H9 (cell line): Measurements from ENCODE around the gene DUSP10. TPM values are rescaled to one million over a fixed set of nuclear protein-coding genes. Genes with fewer than 3 reads are reported as not detected.

Source experiments
- DNase-seq: peaks from one replicate; pipeline ENCODE4 v3.0.0-alpha.2; 2017
- H2AFZ ChIP-seq: one replicate; pipeline ENCODE4 v1.6.1; 2013; ENCODE audit warnings: mild to moderate bottlenecking, low read length, control low read depth, moderate library complexity
- H2AK5ac ChIP-seq: 2 replicates; pipeline ENCODE4 v1.6.1; 2013; ENCODE audit warnings: low read length, control low read depth, mixed read lengths; ENCODE audit not compliant: insufficient read length
- H2BK120ac ChIP-seq: one replicate; pipeline ENCODE4 v1.6.1; 2013; ENCODE audit warnings: low read depth, mild to moderate bottlenecking, low read length, control low read depth, inconsistent platforms; ENCODE audit not compliant: poor library complexity, severe bottlenecking
- H2BK12ac ChIP-seq: 2 replicates; pipeline ENCODE4 v1.6.1; 2013; ENCODE audit warnings: low read length, control low read depth, mixed read lengths, low read depth; ENCODE audit not compliant: insufficient read length
- H2BK15ac ChIP-seq: 2 replicates; pipeline ENCODE4 v1.6.1; 2013; ENCODE audit warnings: low read depth, low read length, control low read depth
- H2BK20ac ChIP-seq: one replicate; pipeline ENCODE4 v1.6.1; 2013; ENCODE audit warnings: low read depth, mild to moderate bottlenecking, low read length, control low read depth, inconsistent platforms; ENCODE audit not compliant: poor library complexity, severe bottlenecking
- H2BK5ac ChIP-seq: 2 replicates; pipeline ENCODE4 v1.6.1; 2013; ENCODE audit warnings: low read length, control low read depth, mixed read lengths; ENCODE audit not compliant: insufficient read length
- H3K14ac ChIP-seq: 2 replicates; pipeline ENCODE4 v1.6.1; 2013; ENCODE audit warnings: low read length, control low read depth; ENCODE audit not compliant: insufficient read depth
- H3K18ac ChIP-seq: 2 replicates; pipeline ENCODE4 v1.6.1; 2013; ENCODE audit warnings: low read depth, mild to moderate bottlenecking, mixed read lengths, low read length, control low read depth; ENCODE audit not compliant: insufficient read length
- H3K23ac ChIP-seq: 2 replicates; pipeline ENCODE4 v1.6.1; 2013; ENCODE audit warnings: low read length, control low read depth, mixed read lengths, low read depth; ENCODE audit not compliant: insufficient read length
- H3K23me2 ChIP-seq: 2 replicates; pipeline ENCODE4 v1.6.1; 2013; ENCODE audit warnings: low read depth, mild to moderate bottlenecking, mixed read lengths, low read length, control low read depth; ENCODE audit not compliant: insufficient read length, poor library complexity, severe bottlenecking
- H3K27ac ChIP-seq: 2 replicates; pipeline ENCODE4 v1.5.1; 2013; ENCODE audit warnings: low read length, control low read depth, mixed read lengths, low read depth; ENCODE audit not compliant: insufficient read length
- H3K27me3 ChIP-seq: 2 replicates; pipeline ENCODE4 v1.6.1; 2013; ENCODE audit warnings: low read length, control low read depth, inconsistent platforms; ENCODE audit not compliant: insufficient read depth
- H3K4ac ChIP-seq: 2 replicates; pipeline ENCODE4 v1.6.1; 2013; ENCODE audit warnings: low read depth, mild to moderate bottlenecking, control low read depth, inconsistent platforms, low read length, moderate library complexity
- H3K4me1 ChIP-seq: 2 replicates; pipeline ENCODE4 v1.6.1; 2013; ENCODE audit warnings: low read length, control low read depth, inconsistent platforms; ENCODE audit not compliant: insufficient read depth
- H3K4me2 ChIP-seq: 2 replicates; pipeline ENCODE4 v1.6.1; 2013; ENCODE audit warnings: low read length, control low read depth, mixed read lengths; ENCODE audit not compliant: insufficient read length, insufficient read depth
- H3K56ac ChIP-seq: 2 replicates; pipeline ENCODE4 v1.6.1; 2013; ENCODE audit warnings: low read depth, mild to moderate bottlenecking, mixed read lengths, low read length, control low read depth; ENCODE audit not compliant: insufficient read length
- H3K79me1 ChIP-seq: 2 replicates; pipeline ENCODE4 v1.6.1; 2013; ENCODE audit warnings: low read depth, mild to moderate bottlenecking, moderate library complexity, low read length, control low read depth, inconsistent platforms; ENCODE audit not compliant: insufficient read depth, poor library complexity, severe bottlenecking
- H3K79me2 ChIP-seq: 2 replicates; pipeline ENCODE4 v1.6.1; 2013; ENCODE audit warnings: low read length, control low read depth, inconsistent platforms; ENCODE audit not compliant: insufficient read depth
- H3K9ac ChIP-seq: 2 replicates; pipeline ENCODE4 v1.6.1; 2013; ENCODE audit warnings: low read length, control low read depth, mixed read lengths; ENCODE audit not compliant: insufficient read length; ENCODE audit errors: extremely low read depth
- H3K9me3 ChIP-seq: one replicate; pipeline ENCODE4 v1.6.1; 2013; ENCODE audit warnings: low read depth, low read length, inconsistent platforms; ENCODE audit not compliant: control insufficient read depth
- H3T11ph ChIP-seq: one replicate; pipeline ENCODE4 v1.6.1; 2013; ENCODE audit warnings: mild to moderate bottlenecking, low read length, control low read depth, inconsistent platforms
- H4K20me1 ChIP-seq: one replicate; pipeline ENCODE4 v1.6.1; 2013; ENCODE audit not compliant: control insufficient read depth, insufficient read length, insufficient read depth
- H4K5ac ChIP-seq: 2 replicates; pipeline ENCODE4 v1.6.1; 2013; ENCODE audit warnings: low read depth, mild to moderate bottlenecking, mixed read lengths, low read length, control low read depth; ENCODE audit not compliant: insufficient read length
- H4K8ac ChIP-seq: replicated peaks from 2 replicates; pipeline ENCODE4 v1.6.1; 2013; ENCODE audit warnings: low read length, control low read depth, mixed read lengths, low read depth; ENCODE audit not compliant: insufficient read length
- H4K91ac ChIP-seq: 2 replicates; pipeline ENCODE4 v1.6.1; 2013; ENCODE audit warnings: low read depth, mild to moderate bottlenecking, moderate library complexity, mixed read lengths, low read length, control low read depth; ENCODE audit not compliant: insufficient read length
- H3K27ac Mint-ChIP-seq, 3 experiments: 2 replicates in 2 of 3; 3 replicates in 1 of 3; pipeline ENCODE4 v1.8.0; 2020 to 2021; ENCODE audit warnings: mixed read lengths in 3 of 3, mild to moderate bottlenecking in 1 of 3, moderate library complexity in 1 of 3
- H3K27me3 Mint-ChIP-seq: 2 replicates; pipeline ENCODE4 v1.8.0; 2021; ENCODE audit warnings: low read depth, mild to moderate bottlenecking, moderate library complexity, mixed read lengths
- H3K36me3 Mint-ChIP-seq, 3 experiments: 2 replicates in 2 of 3; 3 replicates in 1 of 3; pipeline ENCODE4 v1.8.0; 2020 to 2021; ENCODE audit warnings: low read depth in 3 of 3, mixed read lengths in 3 of 3; ENCODE audit not compliant: insufficient read depth in 1 of 3
- H3K4me1 Mint-ChIP-seq, 2 experiments: 2 replicates each; pipeline ENCODE4 v1.8.0; 2020; ENCODE audit warnings: mixed read lengths in 2 of 2
- H3K4me3 Mint-ChIP-seq, 2 experiments: 2 replicates in 1 of 2; 3 replicates in 1 of 2; pipeline ENCODE4 v1.8.0; 2020 to 2021; ENCODE audit warnings: mild to moderate bottlenecking in 2 of 2, mixed read lengths in 2 of 2, moderate library complexity in 1 of 2
- H3K9me3 Mint-ChIP-seq, 2 experiments: 2 replicates in 1 of 2; 3 replicates in 1 of 2; pipeline ENCODE4 v1.8.0; 2020; ENCODE audit warnings: mild to moderate bottlenecking in 2 of 2, mixed read lengths in 2 of 2, moderate library complexity in 1 of 2
- CTCF ChIP-seq: fragments of 200-600 bp; sonication (generic); conservative IDR thresholded peaks from 3 replicates; pipeline ENCODE4 v1.8.0; 2021; ENCODE audit warnings: antibody characterized with exemption, mild to moderate bottlenecking
- WGBS: extraction: QIAGEN DNeasy Blood & Tissue Kit; methylation state at CpG from one replicate; pipeline ENCODE4 v1.1.7; 2013; ENCODE audit warnings: missing lambda C conversion rate, low lambda C conversion rate, mixed read lengths; ENCODE audit not compliant: insufficient read length; ENCODE audit errors: extremely low coverage; 5-methylcytosine and 5-hydroxymethylcytosine counted together
- total RNA-seq: library from RNA; stranded (reverse); gene quantifications from 2 replicates; pipeline ENCODE4 v1.2.1, GENCODE V29; 2021

Gene DUSP10
- total RNA-seq, 1 experiment from 2014 or later, result 2.0 TPM

GRCh38 chr1:221761354-221762002 lies 19.6 kb upstream of the DUSP10 start:
- H3K23me2 ChIP-seq, result no peaks in the 10 kb centered on the region
- Mint-ChIP-seq H3K4me3 (no peak overlapping the region), H3K36me3 (no peaks in the 10 kb centered on the region), H3K9me3 (no peaks in the 10 kb centered on the region), H3K4me1 (no peaks in the 10 kb centered on the region), H3K27ac (peak overlapping the region in 1 of 3 experiments; percentile 65; a peak in 1 of 7 replicates), H3K27me3 (no peaks in the 10 kb centered on the region)
- no peak overlapping the region for H3T11ph ChIP-seq
- no peak overlapping the region for H3K56ac ChIP-seq
- H3K18ac ChIP-seq, result no peak overlapping the region
- no peak overlapping the region for H3K4me2 ChIP-seq
- H3K9ac ChIP-seq, result no peak overlapping the region
- no peak overlapping the region for H2BK12ac ChIP-seq
- H3K23ac ChIP-seq, result no peak overlapping the region
- no peak overlapping the region for H2BK15ac ChIP-seq
- H4K5ac ChIP-seq, result no peak overlapping the region
- no peak for TF ChIP-seq CTCF
- H3K9me3 ChIP-seq, result no peaks in the 10 kb centered on the region
- no peaks in the 10 kb centered on the region for H4K20me1 ChIP-seq
- H2BK120ac ChIP-seq, result no peak overlapping the region
- no peak overlapping the region for H4K91ac ChIP-seq
- WGBS, result no CpG with 5 or more reads among the region's 4 CpGs
- no peak overlapping the region for H2AK5ac ChIP-seq
- no peak overlapping the region for H3K27ac ChIP-seq
- no peak overlapping the region for H2BK20ac ChIP-seq
- no peaks in the 10 kb centered on the region for H3K79me1 ChIP-seq
- no peaks in the 10 kb centered on the region for H3K79me2 ChIP-seq
- H3K4ac ChIP-seq, result no peak overlapping the region
- no peaks in the 10 kb centered on the region for H3K4me1 ChIP-seq
- H4K8ac ChIP-seq, result no peak overlapping the region
- no peak overlapping the region for H2AFZ ChIP-seq
- no peak overlapping the region for H2BK5ac ChIP-seq
- no peak for DNase-seq
- H3K14ac ChIP-seq, result peak overlapping the region; percentile 39; the same call in 1 of the 2 replicates
- H3K27me3 ChIP-seq, result no peaks in the 10 kb centered on the region
